Ramos (cell line): Measurements from ENCODE around the gene RCAN1.
"Not testable (repeated sequence)": the region's sequence is repeated elsewhere in the genome, so short reads cannot be mapped to it uniquely, and the experiment has no call there.

Experiments
- in situ Hi-C: fragments of 300-500 bp; cut with MboI; formaldehyde crosslinking; loops from one replicate; pipeline ENCODE4 v1.14.3; 2022; ENCODE audit warnings: low sequenced_read_pairs; ENCODE audit not compliant: unreplicated experiment

The RCAN1 gene

DNA sequence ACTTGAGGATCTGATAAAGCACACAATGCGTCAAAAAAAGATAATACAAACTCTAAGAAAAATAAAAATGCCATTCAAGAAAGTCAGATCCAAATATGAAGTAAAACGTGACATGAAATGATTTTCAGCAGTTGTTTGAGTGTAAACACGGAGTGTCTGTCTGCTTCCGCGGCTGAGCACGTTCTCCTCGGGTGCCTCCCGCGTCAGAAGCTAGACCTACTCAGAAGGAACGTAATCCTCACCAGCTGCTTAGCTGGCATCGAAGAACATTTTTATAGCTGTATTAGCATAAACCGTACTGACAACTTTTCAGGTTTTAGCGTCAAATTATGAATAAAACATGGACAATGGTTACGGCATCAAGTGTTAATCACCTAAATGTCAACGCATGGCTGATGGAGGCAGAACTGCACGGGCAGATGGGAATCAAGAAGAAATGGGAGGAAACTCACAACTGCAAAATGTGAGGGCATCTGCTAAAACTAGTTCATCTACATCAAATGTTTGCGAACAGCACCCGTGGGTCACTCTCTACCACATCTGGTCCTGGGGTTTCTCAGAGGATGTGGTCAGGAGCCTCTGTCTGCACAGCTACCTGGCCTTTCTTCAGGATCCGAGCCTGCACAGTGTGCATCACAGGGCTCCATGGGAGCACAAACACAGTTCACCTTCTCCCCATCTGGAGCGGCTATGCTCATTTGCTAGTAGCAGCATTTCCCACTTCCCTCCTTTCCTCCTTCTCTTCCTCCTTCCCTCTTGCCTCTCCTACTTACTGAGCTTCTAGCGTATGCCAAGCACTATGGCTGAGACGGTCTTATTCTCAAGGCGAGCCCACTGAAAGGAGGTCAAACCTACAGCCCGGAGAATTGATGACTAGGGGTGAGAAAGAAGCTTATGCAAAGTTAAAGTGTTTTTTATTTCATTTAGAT is 40.0 kb downstream of the RCAN1 start:
- in situ Hi-C loops, result no loop called here

- in situ Hi-C loops, result no loop called here
Measured at GRCh38 chr21:34571994-34572393, 42.9 kb downstream of the RCAN1 start.

- in situ Hi-C loops, result no loop called here
Measured at GRCh38 chr21:34570313-34570712, 44.6 kb downstream of the RCAN1 start.

DNA sequence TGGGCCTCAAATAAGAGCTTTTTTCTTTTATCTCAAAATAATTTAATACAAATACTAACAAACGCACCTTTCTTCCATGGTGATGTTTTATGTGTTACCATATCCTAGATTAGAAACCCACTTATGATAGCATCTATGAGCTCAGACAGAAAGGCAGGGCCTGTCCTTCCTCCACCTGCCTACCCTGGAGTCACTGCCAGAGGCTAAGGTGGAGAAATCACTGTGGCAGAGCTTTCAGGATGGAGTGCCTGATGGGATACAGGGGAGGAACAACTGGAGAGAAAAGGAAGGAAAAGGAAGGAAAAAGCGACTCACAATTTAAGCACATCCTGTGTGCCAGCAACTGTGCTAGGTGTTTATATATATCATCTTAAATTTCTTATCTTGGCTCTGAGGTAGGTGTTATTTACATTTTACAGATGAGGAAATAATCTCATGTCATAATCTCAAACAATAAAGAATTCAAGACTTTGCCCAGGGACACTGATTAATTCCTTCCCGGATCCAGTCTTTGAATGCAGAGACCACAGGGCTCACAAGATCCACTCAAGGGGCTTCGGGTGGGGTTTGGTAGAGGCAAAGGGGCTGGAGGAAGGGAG is 45.4 kb downstream of the RCAN1 start:
- in situ Hi-C loops, result no loop called here

DNA sequence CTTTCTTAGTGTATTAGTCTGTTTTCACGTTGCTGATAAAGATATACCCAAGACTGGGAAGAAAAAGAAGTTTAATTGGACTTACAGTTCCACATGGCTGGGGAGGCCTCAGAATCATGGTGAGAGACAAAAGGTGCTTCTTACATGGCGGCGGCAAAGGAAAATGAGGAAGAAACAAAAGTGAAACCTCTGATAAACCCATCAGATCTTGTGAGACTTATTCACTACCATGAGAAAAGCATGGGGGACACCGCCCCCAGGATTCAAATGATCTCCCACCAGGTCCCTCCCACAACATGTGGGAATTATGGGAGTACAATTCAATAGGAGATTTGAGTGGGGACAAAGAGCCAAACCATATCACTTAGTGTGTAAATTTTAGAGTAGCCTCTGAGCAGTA is 46.1 kb downstream of the RCAN1 start:
- in situ Hi-C loops, result not testable (repeated sequence)

GRCh38 chr21:34567604-34568155 is 47.2 kb downstream of the RCAN1 start:
- in situ Hi-C loops, result no loop called here

GRCh38 chr21:34565238-34565637 is 49.7 kb downstream of the RCAN1 start:
- in situ Hi-C loops, result no loop called here

GRCh38 chr21:34563370-34563769 is 51.5 kb downstream of the RCAN1 start:
- in situ Hi-C loops, result not testable (repeated sequence)

GRCh38 chr21:34561806-34562205 is 53.1 kb downstream of the RCAN1 start:
- in situ Hi-C loops, result no loop called here

DNA sequence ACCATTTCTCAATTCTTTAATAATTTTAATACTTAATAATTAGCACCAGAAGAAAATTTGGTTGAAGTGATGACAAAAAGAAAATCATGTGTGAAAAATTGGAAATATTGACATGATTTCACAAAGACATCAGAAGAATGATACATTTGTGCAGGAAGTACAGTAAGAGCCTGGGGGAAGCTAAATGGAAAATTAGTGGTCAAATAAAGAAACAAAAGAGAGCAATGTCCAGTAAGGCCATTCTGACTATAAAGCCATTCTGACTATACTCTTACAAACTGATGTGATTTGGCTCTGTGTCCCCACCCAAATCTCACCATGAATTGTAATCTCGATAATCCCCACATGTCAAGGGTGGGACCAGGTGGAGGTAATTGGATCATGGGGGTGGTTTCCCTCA is 54.3 kb downstream of the RCAN1 start:
- in situ Hi-C loops, result no loop called here

DNA sequence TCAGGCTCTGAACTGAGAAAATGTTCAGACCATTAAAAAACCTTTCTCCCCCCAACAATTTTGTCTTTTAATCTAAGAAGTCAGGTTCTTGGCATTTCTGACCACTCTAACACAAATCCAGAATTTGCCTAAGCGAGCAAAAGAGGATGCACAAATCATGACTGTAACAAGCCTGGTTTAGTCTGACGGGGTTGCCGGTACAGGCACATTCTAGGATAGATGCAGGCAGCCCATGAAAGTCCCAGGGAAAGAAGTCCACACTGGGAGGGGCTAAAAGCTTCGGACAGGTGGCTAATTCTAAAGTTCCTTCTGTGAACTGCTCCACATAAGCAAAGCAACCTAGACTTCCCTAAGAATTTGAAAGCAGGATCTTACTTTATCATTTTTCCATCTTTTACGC is 54.9 kb downstream of the RCAN1 start:
- in situ Hi-C loops, result no loop called here

DNA sequence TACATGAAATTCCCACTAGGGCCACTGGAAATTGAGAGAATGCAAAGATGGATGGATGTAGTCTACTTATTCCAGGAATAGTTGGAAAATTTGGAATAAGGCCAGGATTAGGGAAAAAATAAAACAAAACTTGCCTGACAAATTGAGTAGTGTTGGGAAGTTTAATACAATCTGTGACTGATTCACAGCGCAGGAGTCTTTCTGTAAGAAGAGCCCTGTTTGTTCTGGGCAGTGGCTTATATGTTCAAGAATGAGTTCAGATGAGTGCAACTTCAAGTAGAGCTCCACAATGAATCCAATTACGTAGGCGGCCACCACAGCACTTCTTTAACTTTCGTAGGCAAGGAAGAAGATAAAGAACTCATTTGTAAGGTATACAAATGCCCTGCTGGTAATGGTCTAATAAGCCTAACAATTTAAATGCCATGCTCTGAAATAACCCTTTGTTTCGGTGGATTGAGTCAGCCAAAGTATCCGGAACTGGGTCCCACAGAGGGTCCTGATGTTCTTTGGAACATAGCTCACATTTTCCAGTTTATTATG is 55.8 kb downstream of the RCAN1 start:
- in situ Hi-C loops, result no loop called here

GRCh38 chr21:34558166-34558565 is 56.7 kb downstream of the RCAN1 start:
- in situ Hi-C loops, result no loop called here

DNA sequence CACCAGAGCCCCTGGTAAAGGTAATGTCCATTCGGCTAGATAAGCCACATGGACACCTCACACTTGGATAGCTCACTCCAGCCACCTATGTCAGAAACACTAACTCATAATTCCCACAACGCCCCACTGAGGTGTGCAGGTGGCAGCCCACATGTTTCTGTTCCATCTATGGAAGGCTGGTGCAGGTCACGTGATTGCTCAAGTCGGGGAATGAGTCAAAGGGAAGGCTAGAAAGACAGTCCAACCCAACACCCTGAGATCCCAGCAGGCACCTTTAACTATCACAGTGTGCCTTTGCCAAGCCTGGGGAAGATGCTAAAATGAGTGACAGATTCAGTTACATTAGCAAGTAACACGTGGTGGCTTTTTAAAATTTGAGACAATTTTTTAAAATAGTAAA is 57.7 kb downstream of the RCAN1 start:
- in situ Hi-C loops, result no loop called here

GRCh38 chr21:34554670-34555069 is 60.2 kb downstream of the RCAN1 start:
- in situ Hi-C loops, result not testable (repeated sequence)

GRCh38 chr21:34554227-34554626 is 60.7 kb downstream of the RCAN1 start:
- in situ Hi-C loops, result no loop called here

DNA sequence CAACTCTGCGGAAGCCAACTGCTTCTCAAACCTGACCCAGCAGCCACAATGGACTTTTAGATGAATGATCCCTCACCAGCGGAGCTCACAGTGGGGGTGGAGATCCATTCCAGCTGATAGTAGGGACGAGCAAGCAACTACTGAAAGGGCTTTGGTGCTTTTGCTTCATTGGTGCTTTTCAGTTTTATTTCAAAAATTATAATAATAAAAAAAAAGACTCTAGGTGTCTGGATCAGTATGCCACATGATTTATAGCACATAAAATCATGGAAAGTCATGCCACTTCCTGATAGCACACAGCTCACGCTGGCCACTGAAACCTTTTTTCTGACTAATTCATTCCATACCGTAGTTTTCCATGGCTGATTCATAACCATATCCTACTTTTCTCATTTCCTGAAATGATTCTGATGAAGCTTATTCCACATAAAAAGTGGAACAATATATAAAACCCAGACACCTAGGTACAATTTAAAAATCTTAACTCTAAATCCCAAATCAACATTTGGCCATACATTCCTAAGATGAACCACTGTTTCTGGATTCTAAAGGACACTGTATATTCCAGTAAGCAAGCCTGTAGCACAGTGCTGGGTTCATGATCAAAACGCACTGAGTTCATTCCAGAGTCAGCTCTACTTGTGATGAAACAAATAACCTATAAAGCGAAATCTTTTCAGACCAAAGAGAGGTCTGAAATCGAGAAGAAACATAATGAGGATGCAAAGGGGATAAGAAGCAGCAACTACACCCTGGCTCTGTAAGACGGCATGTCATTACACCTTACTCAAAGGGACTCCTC is 61.6 kb downstream of the RCAN1 start:
- in situ Hi-C loops, result no loop called here

DNA sequence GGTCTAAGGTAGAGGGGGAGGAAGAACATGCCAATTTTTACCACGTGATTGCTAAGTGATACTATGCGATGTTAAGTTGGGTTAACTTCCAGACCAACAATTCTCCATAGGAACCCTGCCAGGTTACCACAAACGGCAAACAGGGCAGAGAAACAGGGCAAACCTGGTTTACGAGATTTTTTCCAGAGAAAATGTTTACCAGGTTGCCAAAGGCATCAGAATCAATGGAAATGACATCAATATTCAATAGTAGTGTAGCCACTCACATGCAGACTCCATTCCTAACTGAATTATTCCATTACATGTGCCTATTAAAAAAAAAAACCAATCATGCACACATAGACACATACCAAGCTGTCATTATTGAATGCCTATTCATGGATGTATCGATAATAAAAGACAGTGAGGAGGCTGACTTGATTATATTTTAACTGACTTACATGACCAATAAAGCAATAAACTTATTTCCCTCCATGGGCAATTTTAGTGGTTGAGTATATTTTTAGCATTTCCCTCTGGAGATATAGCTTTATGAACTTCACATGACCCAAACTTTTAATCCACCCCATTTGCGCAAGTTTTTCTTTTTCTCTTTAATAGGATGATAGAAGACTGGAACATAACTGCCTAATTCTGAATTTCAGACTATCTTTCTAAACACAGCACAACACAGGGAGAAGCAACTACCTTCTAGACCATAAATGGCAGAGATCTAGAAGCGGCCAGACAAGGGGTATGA is 62.4 kb downstream of the RCAN1 start:
- in situ Hi-C loops, result no loop called here

GRCh38 chr21:34550182-34550799 is 64.6 kb downstream of the RCAN1 start:
- in situ Hi-C loops, result no loop called here
